Central memory CD8-positive, alpha-beta T cell (primary cell): ENCODE results near the gene AHNAK2.
"Not testable (repeated sequence)": the region's sequence is repeated elsewhere in the genome, so short reads cannot be mapped to it uniquely, and the experiment has no call there.

Experiments used
- ATAC-seq: fragments of 150-1000 bp; cut with Tn5 transposase; replicated peaks from 2 replicates; pipeline ENCODE4 v1.10.0; 2022; ENCODE audit warnings: mild to moderate bottlenecking, moderate FRiP score, moderate number of reproducible peaks; ENCODE audit not compliant: poor library complexity, severe bottlenecking; ENCODE audit errors: extremely low read depth
- DNase-seq, 2 donors: peaks; one replicate each; pipeline ENCODE4 v3.0.0; 2021; ENCODE audit warnings: low spot score in 2 of 2
- H3K27ac Mint-ChIP-seq: one replicate; pipeline ENCODE4 v1.8.0; 2022; ENCODE audit warnings: low read depth, mild to moderate bottlenecking, moderate library complexity, mixed read lengths
- H3K27me3 Mint-ChIP-seq: one replicate; pipeline ENCODE4 v1.8.0; 2022; ENCODE audit warnings: mixed read lengths
- H3K36me3 Mint-ChIP-seq: one replicate; pipeline ENCODE4 v1.8.0; 2022; ENCODE audit warnings: mild to moderate bottlenecking, moderate library complexity, mixed read lengths; ENCODE audit not compliant: insufficient read depth
- H3K4me1 Mint-ChIP-seq: one replicate; pipeline ENCODE4 v1.8.0; 2022; ENCODE audit warnings: mixed read lengths
- H3K4me3 Mint-ChIP-seq: one replicate; pipeline ENCODE4 v1.8.0; 2022; ENCODE audit warnings: mild to moderate bottlenecking, moderate library complexity, mixed read lengths
- H3K9me3 Mint-ChIP-seq: one replicate; pipeline ENCODE4 v1.8.0; 2022; ENCODE audit warnings: mixed read lengths

AHNAK2 gene

GRCh38 chr14:104977681-104978653 lies at the start of gene AHNAK2:
TSS of gene AHNAK2 (minus strand) at chr14:104978374. CDS start at chr14:104978237, 137 bp downstream.
- Mint-ChIP-seq H3K27me3 (peaks cover 18% of the 10 kb centered on the region), H3K4me1 (peaks cover 9% of the 10 kb centered on the region), H3K36me3 (peaks cover 3% of the 10 kb centered on the region), H3K9me3 (no peaks in the 10 kb centered on the region), H3K4me3 (peak within 1 kb of the TSS; percentile 61), H3K27ac (no peak within 1 kb of the TSS)
- DNase-seq = no peak
- ATAC-seq = no peak

- DNase-seq, H3K27me3 Mint-ChIP-seq, H3K4me1 Mint-ChIP-seq, H3K27ac Mint-ChIP-seq, H3K9me3 Mint-ChIP-seq, H3K4me3 Mint-ChIP-seq, H3K36me3 Mint-ChIP-seq, ATAC-seq: not testable (repeated sequence)
Measured at GRCh38 chr14:105027718-105028117, 49.5 kb upstream of the AHNAK2 start.

GRCh38 chr14:105026802-105027563 lies 48.8 kb upstream of the AHNAK2 start:
- H3K9me3 Mint-ChIP-seq = no peaks in the 10 kb centered on the region
- H3K4me1 Mint-ChIP-seq = peaks cover 8% of the 10 kb centered on the region
- no peaks in the 10 kb centered on the region for H3K27me3 Mint-ChIP-seq
- no peak overlapping the region for H3K4me3 Mint-ChIP-seq
- ATAC-seq = no peak
- no peak for DNase-seq
- H3K27ac Mint-ChIP-seq = peak overlapping the region; percentile 83
- H3K36me3 Mint-ChIP-seq = peaks cover 5% of the 10 kb centered on the region

- H3K36me3 Mint-ChIP-seq = peaks cover 12% of the 10 kb centered on the region
- peaks cover 15% of the 10 kb centered on the region for H3K4me1 Mint-ChIP-seq
- H3K9me3 Mint-ChIP-seq = no peaks in the 10 kb centered on the region
- ATAC-seq = no peak
- no peak for DNase-seq
- H3K27me3 Mint-ChIP-seq = no peaks in the 10 kb centered on the region
- peak overlapping the region; percentile 54 for H3K4me3 Mint-ChIP-seq
- H3K27ac Mint-ChIP-seq = peak overlapping the region; percentile 83
Measured at GRCh38 chr14:105026033-105026785, 48.0 kb upstream of the AHNAK2 start.

GRCh38 chr14:105025429-105025828 lies 47.3 kb upstream of the AHNAK2 start:
- ATAC-seq (no peak), DNase-seq (no peak)
- peak overlapping the region; percentile 83 for H3K27ac Mint-ChIP-seq
- no peaks in the 10 kb centered on the region for H3K9me3 Mint-ChIP-seq
- peak overlapping the region; percentile 36 for H3K4me3 Mint-ChIP-seq
- peaks cover 12% of the 10 kb centered on the region for H3K36me3 Mint-ChIP-seq
- no peaks in the 10 kb centered on the region for H3K27me3 Mint-ChIP-seq
- peaks cover 15% of the 10 kb centered on the region for H3K4me1 Mint-ChIP-seq

GRCh38 chr14:105023791-105024480 lies 45.8 kb upstream of the AHNAK2 start:
- H3K27me3 Mint-ChIP-seq = no peaks in the 10 kb centered on the region
- no peaks in the 10 kb centered on the region for H3K9me3 Mint-ChIP-seq
- peaks cover 27% of the 10 kb centered on the region for H3K4me1 Mint-ChIP-seq
- ATAC-seq (no peak), DNase-seq (no peak)
- H3K36me3 Mint-ChIP-seq = peaks cover 22% of the 10 kb centered on the region
- H3K4me3 Mint-ChIP-seq = peak overlapping the region; percentile 36
- no peak overlapping the region for H3K27ac Mint-ChIP-seq

- DNase-seq (no peak), ATAC-seq (no peak)
- H3K36me3 Mint-ChIP-seq = peaks cover 23% of the 10 kb centered on the region
- H3K4me3 Mint-ChIP-seq = no peak overlapping the region
- no peaks in the 10 kb centered on the region for H3K9me3 Mint-ChIP-seq
- H3K27me3 Mint-ChIP-seq = no peaks in the 10 kb centered on the region
- H3K4me1 Mint-ChIP-seq = peaks cover 33% of the 10 kb centered on the region
- no peak overlapping the region for H3K27ac Mint-ChIP-seq
Measured at GRCh38 chr14:105023144-105023543, 45.0 kb upstream of the AHNAK2 start.

GRCh38 chr14:105022276-105022670 lies 44.1 kb upstream of the AHNAK2 start:
- Mint-ChIP-seq H3K4me1 (peaks cover 41% of the 10 kb centered on the region), H3K9me3 (no peaks in the 10 kb centered on the region), H3K27me3 (no peaks in the 10 kb centered on the region), H3K4me3 (peak overlapping the region; percentile 86), H3K36me3 (peaks cover 24% of the 10 kb centered on the region), H3K27ac (no peak overlapping the region)
- no peak for ATAC-seq
- DNase-seq = no peak

- Mint-ChIP-seq H3K36me3 (peaks cover 24% of the 10 kb centered on the region), H3K27me3 (no peaks in the 10 kb centered on the region), H3K27ac (peak overlapping the region; percentile 86), H3K4me3 (peak overlapping the region; percentile 86), H3K4me1 (peaks cover 45% of the 10 kb centered on the region), H3K9me3 (no peaks in the 10 kb centered on the region)
- ATAC-seq = no peak
- DNase-seq = no peak
Measured at GRCh38 chr14:105021656-105022275, 43.6 kb upstream of the AHNAK2 start.

GRCh38 chr14:105020815-105021655 lies 42.9 kb upstream of the AHNAK2 start, which contains the start of gene CDCA4:
TSS of gene CDCA4 (minus strand) at chr14:105021083. CDS start at chr14:105011929, 9,154 bp downstream.
- no peaks in the 10 kb centered on the region for H3K27me3 Mint-ChIP-seq
- no peaks in the 10 kb centered on the region for H3K9me3 Mint-ChIP-seq
- peak; percentile 70 for ATAC-seq
- peak within 1 kb of the TSS; percentile 94 for H3K27ac Mint-ChIP-seq
- DNase-seq = peak; percentile 94 to 96
- peak within 1 kb of the TSS; percentile 90 for H3K4me3 Mint-ChIP-seq
- peaks cover 24% of the 10 kb centered on the region for H3K36me3 Mint-ChIP-seq
- peaks cover 49% of the 10 kb centered on the region for H3K4me1 Mint-ChIP-seq
